Measurements from ENCODE around the gene RPL27.
A peak's percentile ranks its signal among the peaks of the same experiment; 100 is the strongest.
"Not testable (repeated sequence)": the region's sequence is repeated elsewhere in the genome, so short reads cannot be mapped to it uniquely, and the experiment has no call there.

The RPL27 gene

DNA sequence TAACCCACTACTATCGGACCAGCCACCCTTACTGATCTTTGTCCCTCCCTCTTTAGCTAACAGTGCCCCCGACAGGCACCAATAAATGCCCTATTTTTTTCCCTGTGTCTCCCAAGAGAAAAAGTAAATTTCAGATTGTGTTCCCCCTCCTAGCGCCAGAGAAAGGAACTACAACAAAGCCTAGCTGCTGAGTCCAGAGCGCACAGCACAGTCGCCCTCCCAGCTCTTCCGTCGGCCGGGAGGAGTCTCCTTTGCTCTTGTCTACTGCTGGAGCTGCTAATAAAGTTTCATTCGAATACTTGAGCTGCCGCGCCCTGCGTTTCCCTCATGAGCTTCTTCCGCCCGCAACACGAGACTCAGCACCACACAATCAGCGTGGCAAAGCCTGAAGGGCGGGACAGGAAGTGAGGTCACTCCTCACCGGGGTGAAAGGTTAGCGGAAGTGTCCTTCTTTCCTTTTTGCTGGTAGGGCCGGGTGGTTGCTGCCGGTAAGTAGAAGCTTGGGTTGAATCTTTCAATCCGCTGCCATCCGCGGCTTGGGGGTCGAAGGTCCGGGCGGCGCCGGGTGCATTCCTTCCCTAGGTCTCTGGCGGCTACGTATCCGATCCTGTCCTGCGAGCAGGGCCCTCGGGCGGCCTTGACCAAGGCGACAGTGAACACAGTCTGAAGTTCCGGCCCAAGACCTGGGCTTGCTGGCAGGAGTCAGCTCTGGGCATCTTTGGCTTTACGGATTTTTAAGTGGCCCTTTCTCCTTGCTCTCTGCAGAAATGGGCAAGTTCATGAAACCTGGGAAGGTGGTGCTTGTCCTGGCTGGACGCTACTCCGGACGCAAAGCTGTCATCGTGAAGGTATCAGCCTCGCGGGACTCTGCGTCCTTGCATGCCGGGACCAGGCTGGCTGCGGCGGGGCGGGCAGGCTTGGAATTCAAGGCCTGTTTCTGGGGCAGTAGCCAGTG, at the start of gene RPL27:
Gene RPL27, plus strand, starts transcription at position 436 of the 955 bp plus-strand sequence. Its CDS starts 332 bp downstream, at position 768.
- H3K9ac ChIP-seq (ENCODE audit: low read depth, low read length), result peak within 1 kb of the TSS; percentile 99

DNA sequence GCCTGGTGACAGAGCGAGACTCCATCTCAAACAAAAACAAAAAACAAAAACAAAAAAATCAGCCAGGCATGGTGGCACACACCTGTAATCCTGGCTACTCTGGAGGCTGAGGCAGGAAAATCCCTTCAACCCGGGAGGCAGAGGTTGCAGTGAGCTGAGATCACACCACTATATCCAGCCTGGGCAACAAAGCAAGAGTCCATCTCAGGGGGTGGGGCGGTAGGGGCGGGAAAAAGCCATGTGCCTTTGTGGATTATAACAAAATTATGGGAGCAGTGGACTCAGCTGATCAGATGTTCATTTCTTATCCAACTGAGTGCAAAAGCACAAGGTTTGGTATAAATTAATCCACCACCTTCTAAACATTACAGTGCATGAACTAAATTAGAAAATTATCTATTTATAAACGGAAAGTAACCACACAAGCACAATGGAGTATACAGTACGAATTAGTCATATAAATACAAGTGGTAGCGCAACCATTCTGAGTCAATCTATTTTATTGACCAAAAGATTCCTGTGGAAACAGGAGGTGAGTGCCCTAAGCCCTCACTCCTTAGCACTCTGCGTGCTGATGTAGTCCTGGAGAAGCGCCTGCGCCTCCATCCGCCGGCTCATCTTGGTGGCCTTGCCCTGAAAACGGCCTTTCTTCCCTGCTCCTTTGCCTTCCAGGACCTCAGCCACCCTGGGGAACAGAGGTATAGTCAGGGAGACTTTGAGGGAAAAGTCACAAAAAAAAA, 48.0 kb upstream of the RPL27 start:
- Histone ChIP-seq H3K4me3 (ENCODE audit: low read length) (no peak overlapping the region), H3K27me3 (ENCODE audit: insufficient read depth, low read length) (no peaks in the 10 kb centered on the region), H3K9ac (ENCODE audit: low read depth, low read length) (no peak overlapping the region), H3K9me3 (ENCODE audit: insufficient read depth, low read depth, low read length) (no peaks in the 10 kb centered on the region), H3K36me3 (ENCODE audit: insufficient read depth, low read depth, low read length) (peaks cover 62% of the 10 kb centered on the region), H3K4me1 (ENCODE audit: insufficient read depth, low read length) (no peaks in the 10 kb centered on the region), H3K27ac (ENCODE audit: low read length) (no peak overlapping the region)

More for the DNA sequence above, at the start of gene RPL27:
- H3K36me3 ChIP-seq (ENCODE audit: insufficient read depth, low read depth, low read length), result peaks cover 57% of the 10 kb centered on the region
- no peaks in the 10 kb centered on the region for H3K9me3 ChIP-seq (ENCODE audit: insufficient read depth, low read depth, low read length)
- peak within 1 kb of the TSS; percentile 92 for H3K4me3 ChIP-seq (ENCODE audit: low read length)
- peak within 1 kb of the TSS; percentile 44 for H3K27ac ChIP-seq (ENCODE audit: low read length)
- H3K27me3 ChIP-seq (ENCODE audit: insufficient read depth, low read length), result no peaks in the 10 kb centered on the region
- peaks cover 3% of the 10 kb centered on the region; the same call in 1 of the 2 replicates for H3K4me1 ChIP-seq (ENCODE audit: insufficient read depth, low read length)

DNA sequence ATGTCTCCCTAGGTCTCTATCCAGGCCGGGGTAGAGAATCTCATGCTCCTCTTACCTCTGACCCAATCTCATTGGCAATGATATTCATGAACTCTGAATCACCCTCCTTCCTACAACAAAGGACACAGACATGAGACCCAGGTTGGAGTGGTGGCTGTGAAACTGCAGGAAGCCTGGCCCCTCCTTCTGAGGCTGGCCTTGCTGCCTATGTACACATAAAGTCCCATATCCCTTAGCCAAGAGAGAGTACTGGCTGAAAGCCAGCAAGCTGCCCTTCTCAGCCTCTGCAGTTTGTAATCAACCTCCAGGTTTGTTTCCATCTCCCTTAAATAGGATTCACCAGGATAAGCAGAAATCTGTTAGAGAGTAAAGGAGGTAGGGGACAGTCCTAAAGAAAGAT, 44.5 kb upstream of the RPL27 start:
- Histone ChIP-seq H3K27me3 (ENCODE audit: insufficient read depth, low read length) (no peaks in the 10 kb centered on the region), H3K9me3 (ENCODE audit: insufficient read depth, low read depth, low read length) (no peaks in the 10 kb centered on the region), H3K27ac (ENCODE audit: low read length) (no peak overlapping the region), H3K4me3 (ENCODE audit: low read length) (no peak overlapping the region), H3K4me1 (ENCODE audit: insufficient read depth, low read length) (no peaks in the 10 kb centered on the region), H3K36me3 (ENCODE audit: insufficient read depth, low read depth, low read length) (peaks cover 83% of the 10 kb centered on the region), H3K9ac (ENCODE audit: low read depth, low read length) (no peak overlapping the region)

GRCh38 chr17:42964161-42964932, 33.9 kb upstream of the RPL27 start, which contains the start of gene AARSD1:
AARSD1 (minus strand) TSS chr17:42964454; CDS start chr17:42964440, 14 bp downstream.
- Histone ChIP-seq H3K27me3 (ENCODE audit: insufficient read depth, low read length) (no peaks in the 10 kb centered on the region), H3K9me3 (ENCODE audit: insufficient read depth, low read depth, low read length) (no peaks in the 10 kb centered on the region), H3K27ac (ENCODE audit: low read length) (peak within 1 kb of the TSS; percentile 97), H3K4me3 (ENCODE audit: low read length) (peak within 1 kb of the TSS; percentile 97), H3K9ac (ENCODE audit: low read depth, low read length) (peak within 1 kb of the TSS; percentile 89), H3K36me3 (ENCODE audit: insufficient read depth, low read depth, low read length) (peaks cover 33% of the 10 kb centered on the region), H3K4me1 (ENCODE audit: insufficient read depth, low read length) (no peaks in the 10 kb centered on the region)

DNA sequence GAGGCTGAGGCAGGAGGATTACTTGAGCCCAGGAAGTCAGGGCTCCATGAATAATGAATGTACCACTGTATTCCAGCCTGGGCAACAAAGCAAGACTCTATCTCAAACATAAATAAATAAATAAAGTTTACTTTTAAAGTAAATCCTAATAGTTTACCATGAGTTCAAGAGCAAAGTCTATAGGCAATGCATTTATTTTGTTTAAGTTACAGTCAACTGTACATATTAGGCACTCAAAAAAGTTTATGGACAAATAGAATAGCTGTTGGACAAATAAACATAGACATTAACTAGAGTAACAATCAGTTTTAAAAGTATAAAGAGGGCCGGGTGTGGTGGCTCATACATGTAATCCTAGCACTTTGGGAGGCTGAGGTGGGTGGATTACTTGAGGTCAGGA, 30.3 kb upstream of the RPL27 start:
- Histone ChIP-seq H3K36me3 (ENCODE audit: insufficient read depth, low read depth, low read length) (no peaks in the 10 kb centered on the region), H3K27me3 (ENCODE audit: insufficient read depth, low read length) (no peaks in the 10 kb centered on the region), H3K9ac (ENCODE audit: low read depth, low read length) (no peak overlapping the region), H3K4me1 (ENCODE audit: insufficient read depth, low read length) (no peaks in the 10 kb centered on the region), H3K4me3 (ENCODE audit: low read length) (no peak overlapping the region), H3K9me3 (ENCODE audit: insufficient read depth, low read depth, low read length) (no peaks in the 10 kb centered on the region), H3K27ac (ENCODE audit: low read length) (no peak overlapping the region)

DNA sequence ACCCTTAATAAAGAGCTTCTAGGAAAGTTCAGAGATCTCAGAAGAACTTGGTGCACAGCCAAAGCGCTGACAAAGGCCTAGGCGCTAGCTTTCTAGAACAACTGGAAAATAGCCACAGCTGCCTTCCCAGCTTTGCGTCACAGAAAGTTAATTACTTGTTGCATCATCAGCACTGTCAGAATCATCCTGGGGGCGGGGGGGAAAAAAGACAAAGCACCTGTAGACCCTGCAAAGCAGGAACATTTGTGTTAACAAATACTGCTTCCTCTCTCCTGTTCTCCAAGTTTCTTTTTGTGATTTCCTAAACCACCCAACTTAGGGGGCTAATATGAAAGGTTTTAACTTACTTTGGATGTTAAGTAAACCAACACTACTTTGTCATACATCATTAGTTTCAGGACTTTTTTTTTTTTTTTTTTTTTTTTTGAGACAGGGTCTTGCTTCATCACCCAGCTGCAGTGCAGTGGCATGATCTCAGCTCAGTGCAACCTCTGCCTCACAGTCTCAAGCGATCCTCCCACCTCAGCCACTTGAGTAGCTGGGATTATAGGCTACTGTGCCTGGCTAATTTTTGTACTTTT, 29.1 kb upstream of the RPL27 start:
- Histone ChIP-seq H3K4me1 (ENCODE audit: insufficient read depth, low read length) (no peaks in the 10 kb centered on the region), H3K9ac (ENCODE audit: low read depth, low read length) (no peak overlapping the region), H3K4me3 (ENCODE audit: low read length) (no peak overlapping the region), H3K36me3 (ENCODE audit: insufficient read depth, low read depth, low read length) (no peaks in the 10 kb centered on the region), H3K27ac (ENCODE audit: low read length) (no peak overlapping the region), H3K27me3 (ENCODE audit: insufficient read depth, low read length) (no peaks in the 10 kb centered on the region), H3K9me3 (ENCODE audit: insufficient read depth, low read depth, low read length) (no peaks in the 10 kb centered on the region)

GRCh38 chr17:42971589-42971988, 26.6 kb upstream of the RPL27 start:
- Histone ChIP-seq H3K9me3 (ENCODE audit: insufficient read depth, low read depth, low read length) (no peaks in the 10 kb centered on the region), H3K27me3 (ENCODE audit: insufficient read depth, low read length) (no peaks in the 10 kb centered on the region), H3K9ac (ENCODE audit: low read depth, low read length) (no peak overlapping the region)

GRCh38 chr17:42973323-42973722, 24.9 kb upstream of the RPL27 start:
- H3K9me3 ChIP-seq (ENCODE audit: insufficient read depth, low read depth, low read length); H3K4me1 ChIP-seq (ENCODE audit: insufficient read depth, low read length); H3K4me3 ChIP-seq (ENCODE audit: low read length); H3K27me3 ChIP-seq (ENCODE audit: insufficient read depth, low read length); H3K36me3 ChIP-seq (ENCODE audit: insufficient read depth, low read depth, low read length); H3K27ac ChIP-seq (ENCODE audit: low read length); H3K9ac ChIP-seq (ENCODE audit: low read depth, low read length): not testable (repeated sequence)

More at GRCh38 chr17:42971589-42971988, 26.6 kb upstream of the RPL27 start:
- Histone ChIP-seq H3K4me3 (ENCODE audit: low read length) (no peak overlapping the region), H3K27ac (ENCODE audit: low read length) (no peak overlapping the region), H3K4me1 (ENCODE audit: insufficient read depth, low read length) (no peaks in the 10 kb centered on the region), H3K36me3 (ENCODE audit: insufficient read depth, low read depth, low read length) (no peaks in the 10 kb centered on the region)

- H3K9ac ChIP-seq (ENCODE audit: low read depth, low read length), result no peak overlapping the region
- H3K4me1 ChIP-seq (ENCODE audit: insufficient read depth, low read length), result peaks cover 4% of the 10 kb centered on the region; the same call in 1 of the 2 replicates
- no peaks in the 10 kb centered on the region for H3K27me3 ChIP-seq (ENCODE audit: insufficient read depth, low read length)
- H3K9me3 ChIP-seq (ENCODE audit: insufficient read depth, low read depth, low read length), result no peaks in the 10 kb centered on the region
- no peak overlapping the region for H3K27ac ChIP-seq (ENCODE audit: low read length)
- H3K36me3 ChIP-seq (ENCODE audit: insufficient read depth, low read depth, low read length), result no peaks in the 10 kb centered on the region
- no peak overlapping the region for H3K4me3 ChIP-seq (ENCODE audit: low read length)
Measured at GRCh38 chr17:42975265-42975664, 23.0 kb upstream of the RPL27 start.

DNA sequence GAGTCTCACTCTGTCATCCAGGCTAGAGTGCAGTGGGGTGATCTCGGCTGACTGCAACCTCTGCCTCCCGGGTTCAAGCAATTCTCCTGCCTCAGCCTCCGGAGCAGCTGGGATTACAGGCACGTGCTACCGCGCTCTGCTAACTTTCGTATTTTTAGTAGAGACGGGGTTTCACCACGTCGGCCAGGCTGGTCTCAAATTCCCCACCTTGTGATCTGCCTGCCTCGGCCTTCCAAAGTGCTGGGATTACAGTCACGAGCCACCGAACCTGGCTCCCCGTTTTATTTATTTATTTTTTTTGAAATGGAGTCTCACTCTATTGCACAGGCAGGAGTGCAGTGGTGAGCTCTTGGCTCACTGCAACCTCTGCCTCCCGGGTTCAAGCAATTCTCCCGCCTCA, 22.5 kb upstream of the RPL27 start:
- not testable (repeated sequence) for H3K4me3 ChIP-seq (ENCODE audit: low read length); H3K36me3 ChIP-seq (ENCODE audit: insufficient read depth, low read depth, low read length); H3K9me3 ChIP-seq (ENCODE audit: insufficient read depth, low read depth, low read length); H3K4me1 ChIP-seq (ENCODE audit: insufficient read depth, low read length); H3K9ac ChIP-seq (ENCODE audit: low read depth, low read length); H3K27me3 ChIP-seq (ENCODE audit: insufficient read depth, low read length); H3K27ac ChIP-seq (ENCODE audit: low read length)

Data from iPS-20b (cell line).